ENCODE measurements around the gene CTRB2. TPM values are rescaled to one million over a fixed set of nuclear protein-coding genes. Genes with fewer than 3 reads are reported as not detected.
A peak's percentile ranks its signal among the peaks of the same experiment; 100 is the strongest.

Gene CTRB2
- total RNA-seq, 1 experiment from 2014 or later = not detected

GRCh38 chr16:75188832-75189477, 18.0 kb downstream of the CTRB2 start:
- H3K9ac ChIP-seq (ENCODE audit: low read length) = no peak overlapping the region
- H2AFZ ChIP-seq (ENCODE audit: low read length) = no peak overlapping the region
- no peak overlapping the region for H3K4me2 ChIP-seq (ENCODE audit: low read depth, low read length, poor library complexity, severe bottlenecking)
- H3K9me3 ChIP-seq (ENCODE audit: low read length) = no peaks in the 10 kb centered on the region
- DNase-seq = no peak
- H3K79me2 ChIP-seq (ENCODE audit: low read length) = no peaks in the 10 kb centered on the region
- no peaks in the 10 kb centered on the region for H3K27me3 ChIP-seq (ENCODE audit: low read length)
- no peak overlapping the region for H3K4me3 ChIP-seq (ENCODE audit: low read length)
- H3K36me3 ChIP-seq (ENCODE audit: insufficient read depth, low read length) = no peaks in the 10 kb centered on the region
- H3K27ac ChIP-seq (ENCODE audit: low read length) = no peak overlapping the region
- no peaks in the 10 kb centered on the region for H4K20me1 ChIP-seq (ENCODE audit: insufficient read depth, low read depth, low read length)
- H3K9me2 ChIP-seq (replicated peaks; ENCODE audit: insufficient read depth, low read length) = no peaks in the 10 kb centered on the region
- H3K4me1 ChIP-seq (ENCODE audit: low read length) = no peaks in the 10 kb centered on the region

GRCh38 chr16:75181630-75182029, 25.3 kb downstream of the CTRB2 start:
- H3K4me3 ChIP-seq (ENCODE audit: low read length) = no peak overlapping the region
- peaks cover 5% of the 10 kb centered on the region for H3K4me1 ChIP-seq (ENCODE audit: low read length)
- H3K4me2 ChIP-seq (ENCODE audit: low read depth, low read length, poor library complexity, severe bottlenecking) = no peak overlapping the region
- H3K36me3 ChIP-seq (ENCODE audit: insufficient read depth, low read length) = no peaks in the 10 kb centered on the region
- peaks cover 1% of the 10 kb centered on the region; the same call in 1 of the 2 replicates for H3K9me3 ChIP-seq (ENCODE audit: low read length)
- no peak overlapping the region for H2AFZ ChIP-seq (ENCODE audit: low read length)
- no peak for DNase-seq
- H3K27ac ChIP-seq (ENCODE audit: low read length) = no peak overlapping the region
- H3K9me2 ChIP-seq (replicated peaks; ENCODE audit: insufficient read depth, low read length) = no peaks in the 10 kb centered on the region
- H3K79me2 ChIP-seq (ENCODE audit: low read length) = no peaks in the 10 kb centered on the region
- H4K20me1 ChIP-seq (ENCODE audit: insufficient read depth, low read depth, low read length) = no peaks in the 10 kb centered on the region
- no peaks in the 10 kb centered on the region for H3K27me3 ChIP-seq (ENCODE audit: low read length)
- no peak overlapping the region for H3K9ac ChIP-seq (ENCODE audit: low read length)

GRCh38 chr16:75179208-75179607, 27.8 kb downstream of the CTRB2 start:
- Histone ChIP-seq H3K36me3 (ENCODE audit: insufficient read depth, low read length) (no peaks in the 10 kb centered on the region), H3K4me3 (ENCODE audit: low read length) (no peak overlapping the region), H3K9me3 (ENCODE audit: low read length) (peaks cover 13% of the 10 kb centered on the region), H3K27ac (ENCODE audit: low read length) (no peak overlapping the region), H3K9ac (ENCODE audit: low read length) (no peak overlapping the region), H3K4me1 (ENCODE audit: low read length) (peaks cover 5% of the 10 kb centered on the region), H3K9me2 (replicated peaks; ENCODE audit: insufficient read depth, low read length) (no peaks in the 10 kb centered on the region), H3K27me3 (ENCODE audit: low read length) (no peaks in the 10 kb centered on the region), H3K79me2 (ENCODE audit: low read length) (no peaks in the 10 kb centered on the region), H3K4me2 (ENCODE audit: low read depth, low read length, poor library complexity, severe bottlenecking) (peak overlapping the region; percentile 36), H4K20me1 (ENCODE audit: insufficient read depth, low read depth, low read length) (no peaks in the 10 kb centered on the region), H2AFZ (ENCODE audit: low read length) (no peak overlapping the region)
- DNase-seq = no peak

GRCh38 chr16:75176926-75177325, 30.0 kb downstream of the CTRB2 start:
- H3K4me1 ChIP-seq (ENCODE audit: low read length) = peaks cover 5% of the 10 kb centered on the region
- peaks cover under 1% of the 10 kb centered on the region; the same call in 1 of the 2 replicates for H3K36me3 ChIP-seq (ENCODE audit: insufficient read depth, low read length)

GRCh38 chr16:75175074-75175473, 31.9 kb downstream of the CTRB2 start:
- H3K9ac ChIP-seq (ENCODE audit: low read length) = no peak overlapping the region
- H3K9me2 ChIP-seq (replicated peaks; ENCODE audit: insufficient read depth, low read length) = no peaks in the 10 kb centered on the region
- H3K36me3 ChIP-seq (ENCODE audit: insufficient read depth, low read length) = peaks cover 19% of the 10 kb centered on the region
- no peak for DNase-seq
- no peaks in the 10 kb centered on the region for H3K79me2 ChIP-seq (ENCODE audit: low read length)
- no peaks in the 10 kb centered on the region for H4K20me1 ChIP-seq (ENCODE audit: insufficient read depth, low read depth, low read length)
- H3K27me3 ChIP-seq (ENCODE audit: low read length) = no peaks in the 10 kb centered on the region
- H2AFZ ChIP-seq (ENCODE audit: low read length) = no peak overlapping the region
- H3K4me2 ChIP-seq (ENCODE audit: low read depth, low read length, poor library complexity, severe bottlenecking) = no peak overlapping the region
- H3K4me3 ChIP-seq (ENCODE audit: low read length) = no peak overlapping the region
- H3K27ac ChIP-seq (ENCODE audit: low read length) = no peak overlapping the region
- H3K4me1 ChIP-seq (ENCODE audit: low read length) = peaks cover 5% of the 10 kb centered on the region
- H3K9me3 ChIP-seq (ENCODE audit: low read length) = peaks cover 46% of the 10 kb centered on the region

More at GRCh38 chr16:75176926-75177325, 30.0 kb downstream of the CTRB2 start:
- no peak overlapping the region for H3K4me3 ChIP-seq (ENCODE audit: low read length)
- no peak for DNase-seq
- no peak overlapping the region for H3K9ac ChIP-seq (ENCODE audit: low read length)
- no peak overlapping the region for H3K4me2 ChIP-seq (ENCODE audit: low read depth, low read length, poor library complexity, severe bottlenecking)
- H3K27me3 ChIP-seq (ENCODE audit: low read length) = no peaks in the 10 kb centered on the region
- H4K20me1 ChIP-seq (ENCODE audit: insufficient read depth, low read depth, low read length) = no peaks in the 10 kb centered on the region
- no peaks in the 10 kb centered on the region for H3K9me2 ChIP-seq (replicated peaks; ENCODE audit: insufficient read depth, low read length)
- no peak overlapping the region for H3K27ac ChIP-seq (ENCODE audit: low read length)
- H3K79me2 ChIP-seq (ENCODE audit: low read length) = no peaks in the 10 kb centered on the region
- H3K9me3 ChIP-seq (ENCODE audit: low read length) = peaks cover 27% of the 10 kb centered on the region
- H2AFZ ChIP-seq (ENCODE audit: low read length) = no peak overlapping the region

GRCh38 chr16:75172578-75172977, 34.4 kb downstream of the CTRB2 start:
- Histone ChIP-seq H3K27ac (ENCODE audit: low read length) (no peak overlapping the region), H3K27me3 (ENCODE audit: low read length) (no peaks in the 10 kb centered on the region), H3K4me1 (ENCODE audit: low read length) (no peaks in the 10 kb centered on the region), H3K4me3 (ENCODE audit: low read length) (no peak overlapping the region), H2AFZ (ENCODE audit: low read length) (no peak overlapping the region), H3K4me2 (ENCODE audit: low read depth, low read length, poor library complexity, severe bottlenecking) (no peak overlapping the region), H3K9me2 (replicated peaks; ENCODE audit: insufficient read depth, low read length) (no peaks in the 10 kb centered on the region), H3K9ac (ENCODE audit: low read length) (no peak overlapping the region), H3K9me3 (ENCODE audit: low read length) (peaks cover 69% of the 10 kb centered on the region), H4K20me1 (ENCODE audit: insufficient read depth, low read depth, low read length) (no peaks in the 10 kb centered on the region), H3K36me3 (ENCODE audit: insufficient read depth, low read length) (peaks cover 44% of the 10 kb centered on the region), H3K79me2 (ENCODE audit: low read length) (no peaks in the 10 kb centered on the region)
- no peak for DNase-seq

GRCh38 chr16:75169899-75170405, 37.0 kb downstream of the CTRB2 start:
- Histone ChIP-seq H3K4me3 (ENCODE audit: low read length) (no peak overlapping the region), H3K36me3 (ENCODE audit: insufficient read depth, low read length) (peaks cover 65% of the 10 kb centered on the region), H3K4me1 (ENCODE audit: low read length) (no peaks in the 10 kb centered on the region), H3K9me2 (replicated peaks; ENCODE audit: insufficient read depth, low read length) (no peaks in the 10 kb centered on the region), H2AFZ (ENCODE audit: low read length) (no peak overlapping the region), H3K4me2 (ENCODE audit: low read depth, low read length, poor library complexity, severe bottlenecking) (no peak overlapping the region), H3K27ac (ENCODE audit: low read length) (no peak overlapping the region), H3K79me2 (ENCODE audit: low read length) (no peaks in the 10 kb centered on the region), H4K20me1 (ENCODE audit: insufficient read depth, low read depth, low read length) (no peaks in the 10 kb centered on the region), H3K9ac (ENCODE audit: low read length) (no peak overlapping the region), H3K27me3 (ENCODE audit: low read length) (no peaks in the 10 kb centered on the region), H3K9me3 (ENCODE audit: low read length) (peaks cover 72% of the 10 kb centered on the region)
- no peak for DNase-seq

- DNase-seq = no peak
- Histone ChIP-seq H3K9ac (ENCODE audit: low read length) (no peak overlapping the region), H3K27ac (ENCODE audit: low read length) (no peak overlapping the region), H3K9me2 (replicated peaks; ENCODE audit: insufficient read depth, low read length) (no peaks in the 10 kb centered on the region), H3K9me3 (ENCODE audit: low read length) (peaks cover 3% of the 10 kb centered on the region; the same call in 1 of the 2 replicates), H3K4me3 (ENCODE audit: low read length) (no peak overlapping the region), H3K4me1 (ENCODE audit: low read length) (peaks cover 8% of the 10 kb centered on the region), H3K27me3 (ENCODE audit: low read length) (no peaks in the 10 kb centered on the region), H2AFZ (ENCODE audit: low read length) (no peak overlapping the region), H3K79me2 (ENCODE audit: low read length) (peaks cover 20% of the 10 kb centered on the region), H4K20me1 (ENCODE audit: insufficient read depth, low read depth, low read length) (no peaks in the 10 kb centered on the region), H3K4me2 (ENCODE audit: low read depth, low read length, poor library complexity, severe bottlenecking) (no peak overlapping the region), H3K36me3 (ENCODE audit: insufficient read depth, low read length) (peaks cover 34% of the 10 kb centered on the region)
These were observed 46.6 kb downstream of the CTRB2 start for GRCh38 chr16:75160386-75160785.
